CD4-positive, alpha-beta T cell treated with Interleukin-4 for 1 hour (primary cell): ENCODE results near the gene POPDC2.
"Not testable (repeated sequence)": the region's sequence is repeated elsewhere in the genome, so short reads cannot be mapped to it uniquely, and the experiment has no call there.

Experiments
- DNase-seq, 2 donors: peaks; one replicate each; pipeline ENCODE4 v3.0.0-alpha.2; 2020 to 2022

Gene POPDC2

GRCh38 chr3:119660474-119661440 is at the start of gene POPDC2:
Gene POPDC2 (minus strand): TSS chr3:119660589. CDS start chr3:119660423, 166 bp downstream.
- DNase-seq: no peak

- no peak for DNase-seq
Observed at GRCh38 chr3:119703820-119704531, 43.6 kb upstream of the POPDC2 start.

- peak; percentile 91 to 95 for DNase-seq
Observed at GRCh38 chr3:119702530-119703527, 42.4 kb upstream of the POPDC2 start, which contains the start of gene CFAP91. Gene CFAP91 (plus strand): TSS chr3:119703022. CDS start chr3:119703099, 77 bp downstream.

- DNase-seq: no peak
Observed at GRCh38 chr3:119700920-119701734, 40.7 kb upstream of the POPDC2 start.

GRCh38 chr3:119700269-119700919 is 40.0 kb upstream of the POPDC2 start:
- peak; percentile 65 to 70 for DNase-seq

- DNase-seq: no peak
Observed at GRCh38 chr3:119697394-119697793, 37.0 kb upstream of the POPDC2 start.

- no peak for DNase-seq
Observed at GRCh38 chr3:119695480-119695879, 35.1 kb upstream of the POPDC2 start.

- DNase-seq: no peak
Observed at GRCh38 chr3:119690043-119690656, 29.8 kb upstream of the POPDC2 start.

- DNase-seq: no peak
Observed at GRCh38 chr3:119683421-119683820, 23.0 kb upstream of the POPDC2 start.

GRCh38 chr3:119681279-119681678 is 20.9 kb upstream of the POPDC2 start:
- peak in 1 of 2 donors; percentile 42 for DNase-seq

- no peak for DNase-seq
Observed at GRCh38 chr3:119679874-119680273, 19.5 kb upstream of the POPDC2 start.

- not testable (repeated sequence) for DNase-seq
Observed at GRCh38 chr3:119678209-119678608, 17.8 kb upstream of the POPDC2 start.

- DNase-seq: no peak
Observed at GRCh38 chr3:119677641-119677934, 17.2 kb upstream of the POPDC2 start.

GRCh38 chr3:119676771-119677640 is 16.6 kb upstream of the POPDC2 start, which contains the start of gene COX17:
Gene COX17 (minus strand): TSS chr3:119677406. CDS start chr3:119677310, 96 bp downstream.
- DNase-seq: peak; percentile 99

GRCh38 chr3:119676020-119676419 is 15.6 kb upstream of the POPDC2 start:
- DNase-seq: no peak

- no peak for DNase-seq
Observed at GRCh38 chr3:119675188-119675874, 14.9 kb upstream of the POPDC2 start.

- no peak for DNase-seq
Observed at GRCh38 chr3:119673875-119674274, 13.5 kb upstream of the POPDC2 start.

GRCh38 chr3:119672776-119673175 is 12.4 kb upstream of the POPDC2 start:
- DNase-seq: no peak
